ENCODE measurements around the gene NMT2.

NMT2 gene

DNA sequence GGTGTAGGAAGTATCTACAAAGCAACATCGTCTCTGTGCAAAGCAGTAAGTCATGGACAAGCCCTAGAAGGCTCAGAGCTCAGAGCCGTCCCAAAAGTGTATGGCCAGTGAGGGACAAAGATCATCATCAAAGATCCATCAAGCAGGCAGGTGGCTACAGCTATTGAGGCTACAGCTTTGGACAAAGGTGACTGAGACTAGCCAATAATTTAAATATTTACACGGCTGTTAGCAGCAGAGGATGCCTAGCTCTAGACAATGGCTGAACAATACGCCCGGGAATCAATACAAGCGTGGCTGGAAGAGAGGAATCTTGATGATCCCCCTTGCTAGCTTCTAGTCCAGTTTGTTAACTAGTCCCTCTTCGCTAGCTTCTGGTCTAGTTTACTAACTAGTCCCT, 17.9 kb downstream of the NMT2 start:
- H3K27ac ChIP-seq: no peak overlapping the region
- no peaks in the 10 kb centered on the region for H3K36me3 ChIP-seq (ENCODE audit: insufficient read depth)
- no peak overlapping the region for H3K4me3 ChIP-seq (IDR thresholded peaks at IDR 0.05; ENCODE audit: insufficient read depth, low read depth, low read length)
- H2AFZ ChIP-seq (ENCODE audit: low read depth): no peak overlapping the region
- no peaks in the 10 kb centered on the region for H3K79me2 ChIP-seq (ENCODE audit: insufficient read depth, low read depth)
- no peaks in the 10 kb centered on the region for H3K4me1 ChIP-seq (ENCODE audit: low read depth, poor library complexity, severe bottlenecking)
- TF ChIP-seq, protein P1, sequence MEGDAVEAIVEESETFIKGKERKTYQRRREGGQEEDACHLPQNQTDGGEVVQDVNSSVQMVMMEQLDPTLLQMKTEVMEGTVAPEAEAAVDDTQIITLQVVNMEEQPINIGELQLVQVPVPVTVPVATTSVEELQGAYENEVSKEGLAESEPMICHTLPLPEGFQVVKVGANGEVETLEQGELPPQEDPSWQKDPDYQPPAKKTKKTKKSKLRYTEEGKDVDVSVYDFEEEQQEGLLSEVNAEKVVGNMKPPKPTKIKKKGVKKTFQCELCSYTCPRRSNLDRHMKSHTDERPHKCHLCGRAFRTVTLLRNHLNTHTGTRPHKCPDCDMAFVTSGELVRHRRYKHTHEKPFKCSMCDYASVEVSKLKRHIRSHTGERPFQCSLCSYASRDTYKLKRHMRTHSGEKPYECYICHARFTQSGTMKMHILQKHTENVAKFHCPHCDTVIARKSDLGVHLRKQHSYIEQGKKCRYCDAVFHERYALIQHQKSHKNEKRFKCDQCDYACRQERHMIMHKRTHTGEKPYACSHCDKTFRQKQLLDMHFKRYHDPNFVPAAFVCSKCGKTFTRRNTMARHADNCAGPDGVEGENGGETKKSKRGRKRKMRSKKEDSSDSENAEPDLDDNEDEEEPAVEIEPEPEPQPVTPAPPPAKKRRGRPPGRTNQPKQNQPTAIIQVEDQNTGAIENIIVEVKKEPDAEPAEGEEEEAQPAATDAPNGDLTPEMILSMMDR (conservative IDR thresholded peaks at IDR 0.05; ENCODE audit: low read depth, low read length): no peak
- no peaks in the 10 kb centered on the region for H3K27me3 ChIP-seq (ENCODE audit: insufficient read depth, low read depth)
- no peak overlapping the region for H3K9ac ChIP-seq
- no peaks in the 10 kb centered on the region for H4K20me1 ChIP-seq (ENCODE audit: insufficient read depth)
- H3K4me2 ChIP-seq: no peak overlapping the region

DNA sequence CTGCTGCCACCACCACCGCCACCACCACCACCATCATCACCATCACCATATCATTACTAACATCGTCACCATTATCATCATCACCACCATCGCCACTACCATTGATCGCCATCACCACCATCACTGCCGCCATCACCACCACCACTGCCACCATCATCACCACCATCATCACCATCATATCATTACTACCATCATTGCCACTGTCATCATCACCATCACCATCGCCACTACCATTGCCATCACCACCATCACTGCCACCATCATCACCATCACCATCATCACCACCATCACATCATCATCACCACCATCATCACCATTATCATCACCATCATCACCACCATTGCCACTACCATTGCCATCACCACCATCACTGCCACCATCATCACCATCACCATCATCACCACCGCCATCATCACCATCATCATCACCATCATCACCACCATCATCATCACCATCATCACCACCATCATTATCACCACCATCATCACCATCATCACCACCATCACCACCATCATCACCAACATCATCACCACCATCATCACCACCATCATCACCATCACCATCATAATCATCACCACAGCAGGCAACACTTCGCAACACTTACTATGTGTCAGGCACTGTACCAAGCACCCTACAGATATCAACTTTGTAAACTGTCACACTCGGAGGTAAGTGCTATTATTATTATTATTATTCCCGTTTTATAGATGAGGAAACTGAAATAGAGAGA, 19.3 kb downstream of the NMT2 start:
- Histone ChIP-seq H3K27ac (no peak overlapping the region), H4K20me1 (ENCODE audit: insufficient read depth) (no peaks in the 10 kb centered on the region), H3K36me3 (ENCODE audit: insufficient read depth) (no peaks in the 10 kb centered on the region), H3K4me2 (no peak overlapping the region), H3K79me2 (ENCODE audit: insufficient read depth, low read depth) (no peaks in the 10 kb centered on the region), H2AFZ (ENCODE audit: low read depth) (no peak overlapping the region), H3K4me1 (ENCODE audit: low read depth, poor library complexity, severe bottlenecking) (no peaks in the 10 kb centered on the region), H3K4me3 (IDR thresholded peaks at IDR 0.05; ENCODE audit: insufficient read depth, low read depth, low read length) (no peak overlapping the region), H3K27me3 (ENCODE audit: insufficient read depth, low read depth) (no peaks in the 10 kb centered on the region), H3K9ac (no peak overlapping the region)
- TF ChIP-seq, protein P1 (conservative IDR thresholded peaks at IDR 0.05; ENCODE audit: low read depth, low read length): no peak

DNA sequence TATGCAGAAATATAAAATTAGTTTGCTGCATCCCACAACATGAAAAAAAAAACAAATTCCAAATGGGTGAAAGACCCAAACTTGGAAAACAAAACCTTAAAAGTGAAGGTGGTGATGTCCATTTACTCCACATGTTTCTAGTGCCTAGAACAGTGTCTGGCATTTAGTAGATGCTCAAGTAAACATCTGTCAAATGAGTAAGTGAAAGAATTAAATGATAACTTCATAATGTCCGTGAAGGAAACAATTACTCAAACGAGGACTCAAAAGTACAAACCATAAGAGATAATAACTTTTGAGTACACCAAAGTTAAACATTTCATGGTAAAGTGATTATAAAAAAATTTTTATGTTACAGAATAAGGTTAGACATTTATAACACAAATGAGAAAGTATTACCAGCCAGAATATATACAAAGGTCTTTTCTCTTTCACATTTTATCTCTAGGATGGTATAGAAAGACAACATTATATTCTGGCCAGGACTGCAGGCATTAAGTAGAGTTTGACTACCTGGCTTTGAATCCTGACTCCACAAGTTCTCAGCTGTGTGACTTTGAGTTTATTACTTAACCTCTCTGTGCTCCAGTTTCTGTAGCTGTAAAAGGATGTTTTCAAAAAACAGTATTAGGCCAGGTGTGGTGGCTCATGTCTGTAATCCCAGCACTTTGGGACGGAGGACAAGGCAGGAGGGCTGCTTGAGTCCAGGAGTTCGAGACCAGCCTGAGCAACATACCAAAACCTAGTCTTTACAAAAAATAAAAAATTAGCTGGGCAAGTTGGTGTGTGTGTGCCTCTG, 20.7 kb downstream of the NMT2 start:
- H3K9ac ChIP-seq: no peak overlapping the region
- no peaks in the 10 kb centered on the region for H3K4me1 ChIP-seq (ENCODE audit: low read depth, poor library complexity, severe bottlenecking)
- H3K4me3 ChIP-seq (IDR thresholded peaks at IDR 0.05; ENCODE audit: insufficient read depth, low read depth, low read length): no peak overlapping the region
- no peaks in the 10 kb centered on the region for H3K36me3 ChIP-seq (ENCODE audit: insufficient read depth)
- no peaks in the 10 kb centered on the region for H4K20me1 ChIP-seq (ENCODE audit: insufficient read depth)
- H2AFZ ChIP-seq (ENCODE audit: low read depth): no peak overlapping the region
- H3K27me3 ChIP-seq (ENCODE audit: insufficient read depth, low read depth): no peaks in the 10 kb centered on the region
- TF ChIP-seq, protein P1 (conservative IDR thresholded peaks at IDR 0.05; ENCODE audit: low read depth, low read length): no peak
- H3K27ac ChIP-seq: no peak overlapping the region
- no peak overlapping the region for H3K4me2 ChIP-seq
- H3K79me2 ChIP-seq (ENCODE audit: insufficient read depth, low read depth): no peaks in the 10 kb centered on the region

DNA sequence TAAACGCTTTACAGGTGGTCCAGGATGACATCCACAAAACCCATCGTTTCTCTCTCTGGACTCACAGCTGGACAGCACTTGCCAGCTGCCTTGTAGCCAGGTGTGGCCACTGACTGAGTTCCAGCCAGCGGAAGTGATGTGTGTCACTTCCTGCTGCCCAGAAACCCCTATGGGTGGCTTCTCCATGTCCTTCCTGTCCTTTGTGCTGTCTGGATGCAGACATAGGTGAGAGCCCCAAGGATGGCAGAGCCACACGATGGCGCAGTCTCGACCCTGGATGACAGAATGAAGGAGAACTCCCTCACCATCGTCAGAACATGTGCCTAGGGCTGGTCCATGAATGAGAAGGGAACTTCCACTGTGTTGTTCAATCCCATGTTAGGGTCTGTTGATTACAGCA, 22.1 kb downstream of the NMT2 start:
- H3K4me3 ChIP-seq (IDR thresholded peaks at IDR 0.05; ENCODE audit: insufficient read depth, low read depth, low read length): no peak overlapping the region
- H4K20me1 ChIP-seq (ENCODE audit: insufficient read depth): no peaks in the 10 kb centered on the region
- no peaks in the 10 kb centered on the region for H3K27me3 ChIP-seq (ENCODE audit: insufficient read depth, low read depth)
- TF ChIP-seq, protein P1 (conservative IDR thresholded peaks at IDR 0.05; ENCODE audit: low read depth, low read length): no peak
- H3K9ac ChIP-seq: no peak overlapping the region
- H3K36me3 ChIP-seq (ENCODE audit: insufficient read depth): no peaks in the 10 kb centered on the region
- no peak overlapping the region for H2AFZ ChIP-seq (ENCODE audit: low read depth)
- no peaks in the 10 kb centered on the region for H3K79me2 ChIP-seq (ENCODE audit: insufficient read depth, low read depth)
- no peaks in the 10 kb centered on the region for H3K4me1 ChIP-seq (ENCODE audit: low read depth, poor library complexity, severe bottlenecking)
- no peak overlapping the region for H3K4me2 ChIP-seq
- H3K27ac ChIP-seq: no peak overlapping the region
